HEK293 (cell line): ENCODE measurements around the gene DISC1.

Source experiments
- CTCF ChIA-PET: fragments of 350-600 bp; formaldehyde crosslinking; extraction: SDS; loops from one replicate; lab custom pipeline; 2021; ENCODE audit warnings: antibody characterized with exemption; lab: Yijun Ruan, JAX
- POLR2A ChIA-PET: fragments of 300-600 bp; formaldehyde crosslinking; extraction: SDS; loops from one replicate; lab custom pipeline; 2020; ENCODE audit warnings: antibody characterized with exemption, inconsistent platforms; lab: Yijun Ruan, JAX
- H3K27ac ChIP-seq: fragments of 200-500 bp; sonication (Bioruptor generic); 2 replicates; pipeline ENCODE4 v1.5.1; 2014; ENCODE audit warnings: low read depth, low read length, control low read depth, inconsistent platforms; ENCODE audit errors: extremely low read depth
- H3K36me3 ChIP-seq, 2 experiments: fragments of 200-500 bp in 1 of 2; sonication (Bioruptor generic) in 1 of 2; 1 replicate in 1 of 2; 2 replicates in 1 of 2; pipeline ENCODE4 v1.5.1; 2014 to 2017; ENCODE audit warnings: inconsistent platforms in 2 of 2, low read length in 2 of 2; ENCODE audit not compliant: control insufficient read depth in 2 of 2, insufficient read depth in 1 of 2
- H3K4me1 ChIP-seq: fragments of 200-500 bp; sonication (Bioruptor generic); 2 replicates; pipeline ENCODE4 v1.5.1; 2014; ENCODE audit warnings: mild to moderate bottlenecking, low read length, inconsistent platforms; ENCODE audit not compliant: control insufficient read depth, insufficient read depth
- H3K4me3 ChIP-seq: 2 replicates; pipeline ENCODE4 v1.5.1; 2011; ENCODE audit warnings: low read depth, mild to moderate bottlenecking, control low read depth, low read length, moderate library complexity
- H3K9me3 ChIP-seq: fragments of 200-500 bp; sonication (Bioruptor generic); 2 replicates; pipeline ENCODE4 v1.5.1; 2014; ENCODE audit warnings: low read depth, low read length, inconsistent platforms; ENCODE audit not compliant: control insufficient read depth, insufficient read depth
- BCL11A ChIP-seq: fragments of 450-650 bp; formaldehyde crosslinking; IDR thresholded peaks from 2 replicates; pipeline ENCODE4 v1.5.1; 2016; ENCODE audit warnings: low read depth, missing biosample characterization, missing genetic modification characterization
- FEZF1 ChIP-seq: fragments of 450-650 bp; formaldehyde crosslinking; IDR thresholded peaks from 2 replicates; pipeline ENCODE4 v1.5.1; 2016; ENCODE audit warnings: missing biosample characterization, missing genetic modification characterization
- GFI1B ChIP-seq: fragments of 450-650 bp; formaldehyde crosslinking; IDR thresholded peaks from 2 replicates; pipeline ENCODE4 v1.5.1; 2016; ENCODE audit warnings: missing biosample characterization, missing genetic modification characterization
- HOXA7 ChIP-seq: sonication (generic); formaldehyde crosslinking; IDR thresholded peaks from 2 replicates; pipeline ENCODE4 v1.8.1; 2022; ENCODE audit warnings: missing genetic modification reagents, borderline replicate concordance
- HOXD13 ChIP-seq: sonication (generic); formaldehyde crosslinking; IDR thresholded peaks from 2 replicates; pipeline ENCODE4 v1.8.0; 2022; ENCODE audit warnings: missing genetic modification reagents, borderline replicate concordance
- MEIS1 ChIP-seq: sonication (generic); formaldehyde crosslinking; IDR thresholded peaks from 2 replicates; pipeline ENCODE4 v1.8.1; 2022; ENCODE audit warnings: missing genetic modification reagents, mild to moderate bottlenecking, borderline replicate concordance
- MZF1 ChIP-seq: fragments of 450-650 bp; formaldehyde crosslinking; IDR thresholded peaks from 2 replicates; pipeline ENCODE4 v1.5.1; 2017; ENCODE audit warnings: missing biosample characterization, missing genetic modification characterization, borderline replicate concordance
- OSR2 ChIP-seq: fragments of 450-650 bp; formaldehyde crosslinking; IDR thresholded peaks from 2 replicates; pipeline ENCODE4 v1.5.1; 2016; ENCODE audit warnings: missing biosample characterization, missing genetic modification characterization
- OVOL3 ChIP-seq: fragments of 450-650 bp; formaldehyde crosslinking; IDR thresholded peaks from 2 replicates; pipeline ENCODE4 v1.5.1; 2016; ENCODE audit warnings: missing biosample characterization, missing genetic modification characterization
- PRDM1 ChIP-seq: fragments of 450-650 bp; formaldehyde crosslinking; IDR thresholded peaks from 2 replicates; pipeline ENCODE4; 2016; ENCODE audit warnings: missing biosample characterization, missing genetic modification characterization
- WT1 ChIP-seq: fragments of 450-650 bp; formaldehyde crosslinking; IDR thresholded peaks from 2 replicates; pipeline ENCODE4 v1.5.1; 2016; ENCODE audit warnings: missing biosample characterization, missing genetic modification characterization
- ZBTB17 ChIP-seq: fragments of 450-650 bp; formaldehyde crosslinking; IDR thresholded peaks from 2 replicates; pipeline ENCODE4 v1.5.1; 2016; ENCODE audit warnings: missing biosample characterization, missing genetic modification characterization
- ZBTB48 ChIP-seq: fragments of 450-650 bp; formaldehyde crosslinking; IDR thresholded peaks from 2 replicates; pipeline ENCODE4 v1.5.1; 2016; ENCODE audit warnings: missing biosample characterization, missing genetic modification characterization
- ZBTB8A ChIP-seq: fragments of 450-650 bp; formaldehyde crosslinking; IDR thresholded peaks from 2 replicates; pipeline ENCODE4 v1.5.1; 2016; ENCODE audit warnings: missing biosample characterization, missing genetic modification characterization
- ZFP37 ChIP-seq: fragments of 450-650 bp; formaldehyde crosslinking; IDR thresholded peaks from 2 replicates; pipeline ENCODE4 v1.5.1; 2016; ENCODE audit warnings: missing biosample characterization, missing genetic modification characterization
- ZNF169 ChIP-seq: fragments of 450-650 bp; formaldehyde crosslinking; IDR thresholded peaks from 2 replicates; pipeline ENCODE4 v1.5.1; 2016; ENCODE audit warnings: missing biosample characterization, missing genetic modification characterization
- ZNF2 ChIP-seq: fragments of 450-650 bp; formaldehyde crosslinking; IDR thresholded peaks from 2 replicates; pipeline ENCODE4 v1.5.1; 2016; ENCODE audit warnings: missing biosample characterization, missing genetic modification characterization
- ZNF510 ChIP-seq: fragments of 450-650 bp; formaldehyde crosslinking; IDR thresholded peaks from 2 replicates; pipeline ENCODE4 v1.5.1; 2018; ENCODE audit warnings: mild to moderate bottlenecking, missing genetic modification characterization, missing biosample characterization; ENCODE audit not compliant: insufficient replicate concordance
- ZNF529 ChIP-seq: fragments of 450-650 bp; formaldehyde crosslinking; IDR thresholded peaks from 2 replicates; pipeline ENCODE4 v1.5.1; 2017; ENCODE audit warnings: missing genetic modification characterization, missing biosample characterization; ENCODE audit not compliant: insufficient replicate concordance
- ZNF670 ChIP-seq: fragments of 450-650 bp; formaldehyde crosslinking; IDR thresholded peaks from 2 replicates; pipeline ENCODE4 v1.5.1; 2016; ENCODE audit warnings: missing biosample characterization, missing genetic modification characterization, low read depth
- ZNF776 ChIP-seq: fragments of 450-650 bp; formaldehyde crosslinking; IDR thresholded peaks from 2 replicates; pipeline ENCODE4 v1.5.0; 2017; ENCODE audit warnings: missing biosample characterization, missing genetic modification characterization, borderline replicate concordance
- ZNF777 ChIP-seq: fragments of 450-650 bp; formaldehyde crosslinking; IDR thresholded peaks from 2 replicates; pipeline ENCODE4 v1.5.1; 2017; ENCODE audit warnings: missing biosample characterization, missing genetic modification characterization, borderline replicate concordance
- ZSCAN30 ChIP-seq: fragments of 450-650 bp; IDR thresholded peaks from 2 replicates; pipeline ENCODE4 v1.5.1; 2018; ENCODE audit warnings: missing biosample characterization, mild to moderate bottlenecking, missing genetic modification characterization, moderate library complexity
- TF ChIP-seq, protein P1 (sequence below): fragments of 450-650 bp; formaldehyde crosslinking; IDR thresholded peaks from 2 replicates; pipeline ENCODE4 v1.5.1; 2017; ENCODE audit warnings: missing biosample characterization, missing genetic modification characterization
- TF ChIP-seq, protein P2 (sequence below): fragments of 450-650 bp; formaldehyde crosslinking; conservative IDR thresholded peaks from 2 replicates; pipeline ENCODE4 v1.5.1; 2016; ENCODE audit warnings: low read depth, missing biosample characterization, missing genetic modification characterization
- TF ChIP-seq, protein P3 (sequence below): fragments of 450-650 bp; formaldehyde crosslinking; IDR thresholded peaks from 2 replicates; pipeline ENCODE4 v1.5.1; 2016; ENCODE audit warnings: missing biosample characterization, missing genetic modification characterization, low read depth

Gene DISC1

DNA sequence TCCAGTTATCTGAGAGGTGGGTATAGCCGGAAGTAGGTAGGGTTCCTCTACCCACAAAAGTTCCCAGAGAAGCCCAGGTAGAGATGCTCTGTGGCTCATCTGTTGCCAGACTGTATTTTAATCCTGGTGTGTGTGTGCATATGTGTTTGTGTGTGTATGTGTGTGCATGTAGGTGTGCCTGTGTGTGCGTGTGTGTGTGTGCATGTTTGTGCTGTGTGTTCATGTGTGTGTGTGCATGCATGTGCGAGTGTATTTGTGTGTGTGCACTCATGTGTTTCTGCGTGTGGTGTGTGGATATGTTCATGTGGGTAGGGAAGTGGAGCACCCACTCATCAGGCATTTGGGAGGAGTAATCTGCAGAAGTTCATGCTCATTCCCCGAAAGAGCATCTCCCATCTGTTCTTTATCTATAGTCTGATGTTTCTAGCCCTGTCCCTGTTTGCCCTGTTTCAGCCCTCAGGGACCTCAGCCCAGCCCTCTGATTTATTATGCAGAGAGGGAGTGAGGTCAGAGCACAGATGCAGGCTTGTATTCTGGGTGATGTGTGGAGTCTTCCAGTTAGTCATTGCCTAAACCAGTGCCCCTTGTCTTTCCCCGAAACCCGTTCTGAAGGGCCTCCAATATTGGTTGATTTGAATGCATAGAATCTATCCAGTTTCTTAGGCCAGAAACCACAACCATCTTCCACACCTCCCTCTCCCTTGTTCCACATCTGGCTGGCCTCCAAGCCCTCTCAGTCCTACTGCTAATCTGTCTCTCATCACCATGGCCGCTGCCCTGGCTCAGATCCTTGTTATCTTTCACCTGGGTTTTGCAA is 69.1 kb downstream of the DISC1 start:
- Histone ChIP-seq H3K4me1 (peaks cover 6% of the 10 kb centered on the region), H3K36me3 (peaks cover 0 to 7% of the 10 kb centered on the region in 2 experiments; a peak in 1 of 3 replicates), H3K9me3 (no peaks in the 10 kb centered on the region), H3K4me3 (no peak overlapping the region)
- CTCF ChIA-PET = interaction anchor here (0.7 kb wide), 1 partner anchor 32 kb away, joined by 5 read pairs; no protein-coding TSS in a partner anchor
- no peak for TF ChIP-seq OVOL3 (tag by site-specific recombination)
- no peak for TF ChIP-seq ZBTB48 (tag by site-specific recombination)
- TF ChIP-seq ZBTB17 = 0 out of 2 replicates have a peak, but pooled peaks have one; percentile 21
- peak; percentile 27; the same call in 1 of the 2 replicates for TF ChIP-seq ZBTB8A
- TF ChIP-seq ZNF510 (tag by site-specific recombination) = no peak
- peak; percentile 40; the same call in 1 of the 2 replicates for TF ChIP-seq ZNF776
- TF ChIP-seq, protein P1, sequence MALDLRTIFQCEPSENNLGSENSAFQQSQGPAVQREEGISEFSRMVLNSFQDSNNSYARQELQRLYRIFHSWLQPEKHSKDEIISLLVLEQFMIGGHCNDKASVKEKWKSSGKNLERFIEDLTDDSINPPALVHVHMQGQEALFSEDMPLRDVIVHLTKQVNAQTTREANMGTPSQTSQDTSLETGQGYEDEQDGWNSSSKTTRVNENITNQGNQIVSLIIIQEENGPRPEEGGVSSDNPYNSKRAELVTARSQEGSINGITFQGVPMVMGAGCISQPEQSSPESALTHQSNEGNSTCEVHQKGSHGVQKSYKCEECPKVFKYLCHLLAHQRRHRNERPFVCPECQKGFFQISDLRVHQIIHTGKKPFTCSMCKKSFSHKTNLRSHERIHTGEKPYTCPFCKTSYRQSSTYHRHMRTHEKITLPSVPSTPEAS (tag by site-specific recombination) = peak; percentile 99
- TF ChIP-seq ZNF169 = no peak
- TF ChIP-seq, protein P2, sequence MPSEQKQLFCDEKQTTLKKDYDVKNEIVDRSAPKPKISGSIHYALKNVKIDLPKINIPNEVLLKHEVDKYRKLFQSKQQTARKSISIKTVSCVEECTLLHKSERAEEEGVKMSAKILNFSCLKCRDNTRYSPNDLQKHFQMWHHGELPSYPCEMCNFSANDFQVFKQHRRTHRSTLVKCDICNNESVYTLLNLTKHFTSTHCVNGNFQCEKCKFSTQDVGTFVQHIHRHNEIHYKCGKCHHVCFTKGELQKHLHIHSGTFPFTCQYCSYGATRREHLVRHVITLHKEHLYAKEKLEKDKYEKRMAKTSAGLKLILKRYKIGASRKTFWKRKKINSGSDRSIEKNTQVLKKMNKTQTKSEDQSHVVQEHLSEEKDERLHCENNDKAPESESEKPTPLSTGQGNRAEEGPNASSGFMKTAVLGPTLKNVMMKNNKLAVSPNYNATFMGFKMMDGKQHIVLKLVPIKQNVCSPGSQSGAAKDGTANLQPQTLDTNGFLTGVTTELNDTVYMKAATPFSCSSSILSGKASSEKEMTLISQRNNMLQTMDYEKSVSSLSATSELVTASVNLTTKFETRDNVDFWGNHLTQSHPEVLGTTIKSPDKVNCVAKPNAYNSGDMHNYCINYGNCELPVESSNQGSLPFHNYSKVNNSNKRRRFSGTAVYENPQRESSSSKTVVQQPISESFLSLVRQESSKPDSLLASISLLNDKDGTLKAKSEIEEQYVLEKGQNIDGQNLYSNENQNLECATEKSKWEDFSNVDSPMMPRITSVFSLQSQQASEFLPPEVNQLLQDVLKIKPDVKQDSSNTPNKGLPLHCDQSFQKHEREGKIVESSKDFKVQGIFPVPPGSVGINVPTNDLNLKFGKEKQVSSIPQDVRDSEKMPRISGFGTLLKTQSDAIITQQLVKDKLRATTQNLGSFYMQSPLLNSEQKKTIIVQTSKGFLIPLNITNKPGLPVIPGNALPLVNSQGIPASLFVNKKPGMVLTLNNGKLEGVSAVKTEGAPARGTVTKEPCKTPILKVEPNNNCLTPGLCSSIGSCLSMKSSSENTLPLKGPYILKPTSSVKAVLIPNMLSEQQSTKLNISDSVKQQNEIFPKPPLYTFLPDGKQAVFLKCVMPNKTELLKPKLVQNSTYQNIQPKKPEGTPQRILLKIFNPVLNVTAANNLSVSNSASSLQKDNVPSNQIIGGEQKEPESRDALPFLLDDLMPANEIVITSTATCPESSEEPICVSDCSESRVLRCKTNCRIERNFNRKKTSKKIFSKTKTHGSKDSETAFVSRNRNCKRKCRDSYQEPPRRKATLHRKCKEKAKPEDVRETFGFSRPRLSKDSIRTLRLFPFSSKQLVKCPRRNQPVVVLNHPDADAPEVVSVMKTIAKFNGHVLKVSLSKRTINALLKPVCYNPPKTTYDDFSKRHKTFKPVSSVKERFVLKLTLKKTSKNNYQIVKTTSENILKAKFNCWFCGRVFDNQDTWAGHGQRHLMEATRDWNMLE (tag by site-specific recombination) = no peak
- TF ChIP-seq ZNF777 = no peak
- no peak for TF ChIP-seq MEIS1 (CRISPR knock-in tag)
- TF ChIP-seq, all 188 proteins: peak for 4
- POLR2A ChIA-PET = no interaction called here
- no peak overlapping the region for H3K27ac ChIP-seq

DNA sequence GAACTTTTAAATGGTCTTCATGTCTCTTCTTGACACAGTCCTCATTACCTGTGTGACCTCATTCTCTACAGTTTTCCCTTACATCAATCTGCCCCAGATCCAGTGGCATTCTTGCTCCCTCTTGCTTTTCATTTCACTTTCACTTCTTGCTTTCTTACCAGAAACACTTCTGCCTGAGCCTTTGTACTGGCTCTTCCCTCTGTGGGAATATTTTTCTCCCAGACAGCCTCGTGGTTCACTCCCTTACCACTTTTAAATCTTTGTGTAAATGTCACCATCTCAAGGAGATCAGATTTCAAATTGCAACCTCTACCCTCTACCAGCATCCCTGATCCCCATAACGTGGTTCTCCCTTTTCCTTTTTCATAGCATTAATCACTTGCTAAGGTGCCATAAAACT is 73.2 kb downstream of the DISC1 start:
- Histone ChIP-seq H3K4me3 (no peak overlapping the region), H3K27ac (no peak overlapping the region), H3K4me1 (peaks cover 6% of the 10 kb centered on the region), H3K36me3 (no peaks in the 10 kb centered on the region), H3K9me3 (no peaks in the 10 kb centered on the region)
- CTCF ChIA-PET = interaction anchor here (0.7 kb wide), 1 partner anchor 949 kb away, joined by 4 read pairs; no protein-coding TSS in a partner anchor
- POLR2A ChIA-PET = no interaction called here
- TF ChIP-seq FEZF1 (tag by site-specific recombination) (no peak), HOXA7 (no peak), ZNF776 (peak; percentile 38; the same call in 1 of the 2 replicates), HOXD13 (no peak), WT1 (tag by site-specific recombination) (peak; percentile 78), MZF1 (tag by site-specific recombination) (peak; percentile 76; the same call in 1 of the 2 replicates), BCL11A (tag by site-specific recombination) (no peak), GFI1B (tag by site-specific recombination) (no peak), ZNF2 (tag by site-specific recombination) (no peak), ZNF529 (no peak), ZFP37 (tag by site-specific recombination) (no peak), ZSCAN30 (no peak), OSR2 (tag by site-specific recombination) (no peak), PRDM1 (peak; percentile 83), ZNF670 (tag by site-specific recombination) (no peak)
- TF ChIP-seq, protein P3, sequence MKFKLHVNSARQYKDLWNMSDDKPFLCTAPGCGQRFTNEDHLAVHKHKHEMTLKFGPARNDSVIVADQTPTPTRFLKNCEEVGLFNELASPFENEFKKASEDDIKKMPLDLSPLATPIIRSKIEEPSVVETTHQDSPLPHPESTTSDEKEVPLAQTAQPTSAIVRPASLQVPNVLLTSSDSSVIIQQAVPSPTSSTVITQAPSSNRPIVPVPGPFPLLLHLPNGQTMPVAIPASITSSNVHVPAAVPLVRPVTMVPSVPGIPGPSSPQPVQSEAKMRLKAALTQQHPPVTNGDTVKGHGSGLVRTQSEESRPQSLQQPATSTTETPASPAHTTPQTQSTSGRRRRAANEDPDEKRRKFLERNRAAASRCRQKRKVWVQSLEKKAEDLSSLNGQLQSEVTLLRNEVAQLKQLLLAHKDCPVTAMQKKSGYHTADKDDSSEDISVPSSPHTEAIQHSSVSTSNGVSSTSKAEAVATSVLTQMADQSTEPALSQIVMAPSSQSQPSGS (tag by site-specific recombination) = 0 out of 2 replicates have a peak, but pooled peaks have one; percentile 17
- TF ChIP-seq, protein P1 (tag by site-specific recombination) = no peak
